GM08714 (cell line): Measurements from ENCODE around the gene GTPBP6.
"Not testable (repeated sequence)": the region's sequence is repeated elsewhere in the genome, so short reads cannot be mapped to it uniquely, and the experiment has no call there.

Experiments
- H3K4me3 ChIP-seq: fragments of 200-500 bp; sonication (Bioruptor generic); 2 replicates; pipeline ENCODE4 v1.5.1; 2014; ENCODE audit warnings: mild to moderate bottlenecking, low read length, inconsistent platforms
- ZNF274 ChIP-seq: IDR thresholded peaks from 2 replicates; pipeline ENCODE4 v1.6.1; 2012; ENCODE audit warnings: mild to moderate bottlenecking, low read depth, low read length

Gene GTPBP6

GRCh38 chrX:334971-335757, 16.6 kb upstream of the GTPBP6 start:
- no peak overlapping the region for H3K4me3 ChIP-seq
- TF ChIP-seq ZNF274: no peak

DNA sequence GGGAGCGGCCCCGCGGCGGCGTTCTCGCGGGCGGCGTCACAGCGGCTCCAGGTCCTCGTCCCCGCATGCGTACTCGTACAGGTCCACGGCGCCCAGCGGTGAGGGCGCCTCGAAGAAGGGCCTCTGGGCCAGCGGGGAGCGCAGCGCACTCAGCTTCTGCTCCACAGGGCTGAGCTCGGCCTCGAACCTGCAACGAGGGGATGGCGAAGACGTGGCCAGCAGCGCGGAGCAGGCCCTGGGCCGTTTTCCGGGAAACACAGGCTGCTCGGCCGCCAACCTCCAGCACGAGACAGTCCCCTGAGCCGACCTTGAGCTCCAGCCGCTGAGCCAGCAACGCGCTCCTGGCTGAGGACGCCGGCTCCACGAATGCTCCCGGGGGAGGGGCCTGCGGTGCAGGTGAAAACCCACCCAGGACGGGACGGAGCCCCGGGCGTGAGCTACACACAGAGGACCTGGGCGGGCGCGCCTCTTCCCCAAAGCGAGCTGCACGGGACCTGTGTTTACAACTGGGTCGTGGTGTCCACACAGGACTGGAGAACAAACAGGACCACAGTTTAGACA, 15.8 kb upstream of the GTPBP6 start:
- no peak overlapping the region for H3K4me3 ChIP-seq
- TF ChIP-seq ZNF274: no peak

DNA sequence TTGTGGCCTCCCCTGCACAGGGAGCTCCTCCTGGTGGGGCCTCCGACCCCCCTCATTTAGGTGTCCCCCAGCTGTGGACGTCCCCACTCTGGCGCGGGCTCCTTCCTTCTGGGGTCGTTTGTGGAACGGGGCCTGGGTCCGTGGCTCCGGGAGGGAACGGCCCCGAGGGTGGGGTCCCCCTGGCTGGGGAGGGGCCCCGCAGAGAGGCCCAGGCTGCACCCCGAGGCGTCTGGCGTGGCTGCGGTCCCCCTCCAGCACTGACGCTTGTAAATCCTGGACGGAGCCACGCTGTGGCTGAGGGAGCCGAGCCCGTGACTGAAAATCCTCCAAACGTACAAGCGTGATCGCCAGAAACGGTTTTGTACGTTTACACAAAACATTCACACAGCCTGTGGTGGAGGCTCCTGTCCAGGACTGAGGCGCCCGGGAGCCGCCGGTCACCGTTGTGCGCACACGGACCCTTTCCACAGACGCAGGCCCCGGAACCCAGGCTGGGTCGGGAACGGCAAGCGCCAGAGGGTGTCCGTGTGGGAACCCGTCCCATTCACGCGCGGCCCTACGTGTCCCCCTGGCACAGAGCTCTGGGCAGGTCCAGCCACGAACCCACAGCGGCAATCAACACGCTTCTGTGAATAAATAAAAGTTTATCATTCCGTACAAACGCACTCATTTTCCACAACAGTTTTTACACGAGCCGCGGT, 15.2 kb upstream of the GTPBP6 start:
- no peak for TF ChIP-seq ZNF274
- no peak overlapping the region for H3K4me3 ChIP-seq

DNA sequence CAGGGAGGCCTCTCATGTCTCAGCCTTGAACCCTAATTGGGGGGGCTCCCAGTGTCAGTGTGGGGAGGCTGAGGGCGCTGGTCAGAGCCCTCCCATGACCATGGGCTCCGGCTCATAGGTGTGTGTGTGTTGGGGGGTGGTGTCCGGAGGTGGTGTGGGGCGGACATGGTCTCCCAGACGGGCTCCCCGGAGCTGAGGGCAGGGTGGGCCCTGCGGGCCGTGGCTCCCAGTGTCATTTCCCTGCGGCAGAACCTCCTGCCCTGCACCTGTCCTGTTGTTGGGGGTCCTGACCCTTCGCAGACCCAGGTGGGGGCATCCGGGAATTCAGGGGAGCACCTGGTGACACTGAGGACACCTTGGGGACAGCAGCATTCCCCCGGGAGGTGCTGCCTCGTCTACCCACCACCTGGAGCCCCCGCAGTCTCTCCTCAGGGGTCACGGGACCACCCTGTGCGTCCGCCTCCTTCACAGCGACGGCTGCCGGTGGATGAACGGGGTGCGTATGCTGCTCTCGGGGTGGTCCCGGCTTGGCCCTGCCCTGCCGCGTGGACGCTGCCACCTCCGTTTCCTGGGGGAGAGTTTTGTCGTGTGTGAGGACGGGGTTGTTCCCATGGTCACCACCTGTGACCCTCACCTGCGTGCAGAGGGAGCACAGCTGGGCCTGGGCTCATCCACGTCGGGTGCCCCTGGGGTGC, 14.5 kb upstream of the GTPBP6 start:
- TF ChIP-seq ZNF274: no peak
- no peak overlapping the region for H3K4me3 ChIP-seq

DNA sequence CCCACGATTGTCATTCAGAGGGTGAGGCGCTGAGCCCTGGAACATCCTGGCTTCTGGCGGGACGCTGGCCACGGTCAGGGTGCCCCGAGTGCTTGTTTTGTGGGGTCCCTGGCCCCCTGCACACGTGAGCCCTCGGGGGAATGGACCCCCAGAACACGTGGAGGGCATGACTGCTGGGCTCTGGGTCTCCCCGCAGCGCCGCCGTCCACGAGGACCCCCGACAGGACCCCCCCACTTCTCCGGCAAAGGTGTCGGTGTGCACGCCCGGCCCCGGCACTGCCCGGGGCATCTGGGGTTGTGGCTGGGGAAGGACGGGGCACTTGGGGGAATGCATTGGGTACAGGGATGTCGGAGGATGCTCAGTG, 13.9 kb upstream of the GTPBP6 start:
- H3K4me3 ChIP-seq: no peak overlapping the region
- TF ChIP-seq ZNF274: no peak

DNA sequence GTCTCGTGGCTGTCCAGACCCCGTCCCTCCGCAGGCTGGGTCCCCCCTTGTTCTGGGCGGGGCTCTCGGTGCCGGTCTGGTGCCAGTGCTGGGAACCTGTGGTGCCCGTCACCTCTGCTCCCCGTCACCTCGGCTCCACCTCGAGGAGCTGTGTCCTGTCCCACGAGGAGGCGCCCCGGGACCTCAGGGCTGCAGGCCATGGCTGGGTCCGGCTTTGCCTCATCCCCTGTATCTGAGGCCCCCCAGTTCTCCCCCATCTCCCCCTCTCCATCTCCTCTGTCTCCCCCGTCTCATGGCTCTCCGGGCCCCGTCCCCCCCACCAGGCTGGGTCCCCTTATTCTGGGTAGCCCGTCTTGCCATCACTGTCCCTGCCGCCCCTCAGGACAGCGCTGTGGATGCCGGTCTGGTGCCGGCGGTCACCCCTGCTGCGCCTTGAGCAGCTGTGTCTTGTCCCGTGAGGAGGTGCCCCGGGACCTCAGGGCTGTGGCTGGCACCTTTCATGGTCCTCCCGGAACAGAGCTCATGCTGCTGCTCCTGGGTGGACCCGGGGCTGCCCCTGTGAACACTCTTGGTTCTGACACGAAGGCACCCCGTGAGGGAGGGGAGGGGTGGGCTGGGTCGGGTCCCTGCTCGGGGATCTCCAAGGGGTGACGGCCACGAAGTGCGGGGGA, 13.4 kb upstream of the GTPBP6 start:
- H3K4me3 ChIP-seq: no peak overlapping the region
- no peak for TF ChIP-seq ZNF274

GRCh38 chrX:331151-331824, 12.7 kb upstream of the GTPBP6 start:
- H3K4me3 ChIP-seq: no peak overlapping the region
- TF ChIP-seq ZNF274: no peak

- TF ChIP-seq ZNF274: no peak
- no peak overlapping the region for H3K4me3 ChIP-seq
Observed at GRCh38 chrX:330726-331150, 12.1 kb upstream of the GTPBP6 start.

DNA sequence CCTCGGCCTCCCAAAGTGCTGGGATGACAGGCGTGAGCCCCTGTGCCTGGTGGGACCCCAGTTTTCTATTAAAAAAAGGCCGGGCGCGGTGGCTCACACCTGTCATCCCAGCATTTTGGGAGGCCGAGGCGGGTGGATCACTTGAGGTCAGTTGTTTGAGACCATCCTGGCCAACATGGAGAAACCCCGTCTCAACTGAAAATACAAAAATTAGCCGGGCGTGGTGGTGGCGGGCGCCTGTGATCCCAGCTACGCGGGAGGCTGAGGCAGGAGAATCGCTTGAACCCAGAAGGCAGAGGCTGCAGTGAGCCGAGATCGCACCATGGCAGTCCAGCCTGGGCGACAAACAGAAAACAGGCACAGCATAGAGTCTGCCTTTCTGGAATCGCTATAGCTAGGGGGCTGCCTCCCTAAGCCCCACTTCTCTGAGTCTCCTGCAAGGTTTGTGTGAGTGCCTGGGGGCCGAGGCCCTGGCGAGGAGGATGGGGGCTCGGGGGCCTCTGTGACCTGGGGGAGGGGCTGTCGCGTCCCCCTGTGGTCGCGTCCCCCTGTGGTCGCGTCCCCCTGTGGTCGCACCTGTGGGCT, 11.6 kb upstream of the GTPBP6 start:
- not testable (repeated sequence) for H3K4me3 ChIP-seq

- H3K4me3 ChIP-seq: no peak overlapping the region
- no peak for TF ChIP-seq ZNF274
Observed at GRCh38 chrX:329291-329910, 10.8 kb upstream of the GTPBP6 start.

GRCh38 chrX:327660-328126, 9.1 kb upstream of the GTPBP6 start:
- TF ChIP-seq ZNF274: no peak
- no peak overlapping the region for H3K4me3 ChIP-seq

DNA sequence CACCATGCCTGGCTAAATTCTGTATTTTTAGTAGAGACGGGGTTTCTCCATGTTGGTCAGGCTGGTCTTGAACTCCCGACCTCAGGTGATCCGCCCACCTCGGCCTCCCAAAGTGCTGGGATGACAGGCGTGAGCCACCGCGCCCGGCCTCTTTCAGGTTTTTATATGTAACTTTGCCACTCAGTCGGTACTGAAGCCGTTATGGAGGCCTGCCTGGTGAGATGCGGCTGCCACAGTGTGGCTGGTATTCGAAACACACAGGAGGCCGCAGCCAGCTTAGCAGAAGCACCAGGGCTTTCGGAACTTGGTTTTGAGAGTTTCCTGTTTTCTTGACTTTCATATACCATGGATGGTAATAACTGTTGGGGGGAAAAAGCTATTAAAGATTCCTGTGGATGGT, 6.1 kb upstream of the GTPBP6 start:
- not testable (repeated sequence) for H3K4me3 ChIP-seq
